ENCODE results near the gene COA5. TPM values are rescaled to one million over a fixed set of nuclear protein-coding genes. Genes with fewer than 3 reads are reported as not detected.
A peak's percentile ranks its signal among the peaks of the same experiment; 100 is the strongest.

Gene COA5
- total RNA-seq, 2 donors from 2014 or later = 29.4 to 32.2 TPM

DNA sequence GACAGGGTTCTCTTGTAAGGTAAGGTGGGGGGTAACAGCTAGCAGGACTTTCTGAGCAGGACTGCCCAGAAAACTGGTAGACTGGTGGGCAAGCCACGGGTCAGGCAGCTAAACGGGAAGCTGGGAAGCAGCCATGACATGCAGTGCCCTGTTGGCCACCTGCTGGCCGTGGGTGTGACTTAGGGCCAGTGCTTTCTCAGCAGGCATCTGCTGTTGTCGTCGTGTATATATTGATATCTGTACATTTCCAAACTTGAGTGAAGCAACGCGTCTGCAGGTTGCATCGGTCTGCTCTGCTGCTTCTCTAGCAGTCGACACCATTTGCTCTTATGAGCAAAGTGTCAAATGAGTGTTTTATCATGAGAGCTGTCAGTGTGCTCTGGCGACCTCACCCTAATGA, 31.0 kb downstream of the COA5 start:
- peaks cover 0 to 1% of the 10 kb centered on the region in 2 donors for H3K36me3 Mint-ChIP-seq (ENCODE audit: insufficient read depth in 2 of 2)
- H3K27me3 Mint-ChIP-seq (ENCODE audit: low read depth) = no peaks in the 10 kb centered on the region
- H3K4me3 Mint-ChIP-seq = no peak overlapping the region
- no peaks in the 10 kb centered on the region for H3K4me1 Mint-ChIP-seq (ENCODE audit: low read depth)
- no peak for ATAC-seq (replicated peaks in 1 of 2)
- H3K27ac Mint-ChIP-seq = no peak overlapping the region
- H3K9me3 Mint-ChIP-seq = no peaks in the 10 kb centered on the region
- DNase-seq = no peak

DNA sequence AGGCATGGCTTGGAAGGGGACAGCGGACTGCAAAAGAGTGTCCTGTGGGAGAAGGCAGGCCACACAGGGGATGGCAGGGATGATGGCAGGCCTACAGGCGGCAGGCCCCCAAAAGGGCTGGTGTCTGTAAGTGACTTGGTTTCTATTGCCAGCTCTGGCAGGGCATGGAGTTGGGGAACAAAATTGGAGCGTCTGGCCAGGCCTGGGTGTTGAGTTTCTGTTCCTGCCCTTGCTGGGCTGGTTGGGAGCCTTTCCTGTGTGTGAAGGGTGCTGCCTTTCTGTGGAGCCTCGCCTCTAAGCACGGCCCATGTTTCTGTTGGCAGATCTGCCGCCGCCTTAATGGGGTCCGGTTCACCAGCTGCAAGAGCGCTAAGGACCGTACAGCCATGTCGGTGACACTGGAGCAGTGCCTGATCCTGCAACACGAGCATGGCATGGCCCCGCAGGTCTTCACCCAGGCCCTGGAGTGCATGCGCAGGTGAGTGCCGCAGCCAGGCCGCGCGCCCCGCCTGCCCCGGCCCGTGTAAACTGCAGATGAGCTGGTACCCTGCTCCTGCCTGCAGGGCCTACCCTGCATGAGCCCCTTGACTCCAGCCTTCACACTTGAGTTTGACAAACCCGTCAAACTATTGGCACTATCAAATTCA, 31.5 kb downstream of the COA5 start:
- ATAC-seq (replicated peaks in 1 of 2) (peak in 1 of 2 donors; percentile 9), DNase-seq (no peak)
- Mint-ChIP-seq H3K27ac (no peak overlapping the region), H3K36me3 (ENCODE audit: insufficient read depth in 2 of 2) (no peaks in the 10 kb centered on the region), H3K4me1 (ENCODE audit: low read depth) (no peaks in the 10 kb centered on the region), H3K9me3 (no peaks in the 10 kb centered on the region), H3K4me3 (no peak overlapping the region), H3K27me3 (ENCODE audit: low read depth) (no peaks in the 10 kb centered on the region)

DNA sequence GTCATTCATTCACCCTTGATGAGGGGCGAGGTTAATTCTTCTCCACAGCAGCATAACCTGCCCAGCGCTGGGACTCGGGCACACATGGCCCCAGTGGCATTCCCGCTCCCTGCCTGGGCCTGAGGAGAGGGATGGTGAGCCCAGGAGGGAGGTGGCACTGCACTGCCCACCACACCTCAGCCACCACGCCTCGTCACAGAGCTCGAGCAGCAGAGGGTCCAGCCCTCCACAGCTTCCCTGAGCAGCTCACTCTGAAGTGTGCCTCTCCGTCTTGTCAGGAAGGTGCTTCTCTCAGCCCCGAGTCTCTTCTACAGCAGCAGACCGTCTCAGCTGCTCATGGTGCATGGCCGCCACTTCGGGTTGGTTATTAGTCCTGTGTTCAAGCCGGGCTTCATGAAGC, 34.9 kb downstream of the COA5 start:
- peaks cover 2 to 3% of the 10 kb centered on the region in 2 donors for H3K36me3 Mint-ChIP-seq (ENCODE audit: insufficient read depth in 2 of 2)
- no peaks in the 10 kb centered on the region for H3K27me3 Mint-ChIP-seq (ENCODE audit: low read depth)
- DNase-seq (no peak), ATAC-seq (replicated peaks in 1 of 2) (no peak)
- H3K4me3 Mint-ChIP-seq = no peak overlapping the region
- H3K9me3 Mint-ChIP-seq = no peaks in the 10 kb centered on the region
- H3K4me1 Mint-ChIP-seq (ENCODE audit: low read depth) = no peaks in the 10 kb centered on the region
- H3K27ac Mint-ChIP-seq = peak overlapping the region; percentile 13

DNA sequence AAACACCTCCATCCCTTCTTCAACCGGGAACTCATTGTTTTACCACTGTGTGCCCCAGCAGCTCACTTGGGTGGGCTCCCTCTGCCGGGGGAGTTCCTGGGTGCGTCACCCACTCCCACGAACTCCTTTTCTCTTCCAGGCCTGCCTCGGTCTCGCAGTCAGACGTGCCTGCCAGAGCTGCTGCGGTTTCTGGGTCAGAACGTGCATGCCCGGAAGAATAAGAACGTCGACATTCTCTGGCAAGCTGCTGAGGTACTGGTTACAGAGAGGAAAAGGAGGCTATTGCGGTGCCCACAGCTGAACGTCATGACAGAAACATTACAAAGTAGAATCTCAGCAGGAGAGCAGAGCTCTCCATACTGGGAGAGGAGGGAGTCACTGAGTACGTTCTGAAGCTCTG, 35.6 kb downstream of the COA5 start:
- DNase-seq = no peak
- Mint-ChIP-seq H3K36me3 (ENCODE audit: insufficient read depth in 2 of 2) (peaks cover 2 to 6% of the 10 kb centered on the region in 2 donors), H3K4me1 (ENCODE audit: low read depth) (no peaks in the 10 kb centered on the region), H3K4me3 (no peak overlapping the region), H3K27ac (no peak overlapping the region), H3K27me3 (ENCODE audit: low read depth) (no peaks in the 10 kb centered on the region), H3K9me3 (no peaks in the 10 kb centered on the region)
- ATAC-seq (replicated peaks in 1 of 2) = no peak

DNA sequence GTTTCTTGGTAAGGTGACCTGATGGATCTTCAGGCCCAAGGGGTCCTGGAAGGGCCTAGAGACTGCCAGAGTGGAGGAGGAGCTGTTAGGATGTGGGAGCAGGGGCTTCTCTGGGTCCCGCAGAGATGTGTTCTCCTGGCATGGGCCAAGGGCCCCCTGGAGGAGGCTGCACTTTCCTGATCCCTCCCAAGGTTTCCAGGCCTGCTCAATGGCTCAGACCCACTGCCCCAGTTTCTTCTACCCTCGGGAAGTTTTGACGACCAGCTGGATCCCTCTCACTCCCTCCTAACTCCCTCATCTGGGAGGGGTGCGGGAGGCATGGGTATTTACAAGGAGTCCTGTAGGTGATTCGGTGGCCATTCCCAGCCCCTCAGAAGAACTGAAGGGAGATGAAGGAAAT, 36.1 kb downstream of the COA5 start:
- ATAC-seq (replicated peaks in 1 of 2) (no peak), DNase-seq (no peak)
- Mint-ChIP-seq H3K9me3 (no peaks in the 10 kb centered on the region), H3K4me3 (no peak overlapping the region), H3K27ac (no peak overlapping the region), H3K36me3 (ENCODE audit: insufficient read depth in 2 of 2) (peaks cover 2 to 6% of the 10 kb centered on the region in 2 donors), H3K4me1 (ENCODE audit: low read depth) (no peaks in the 10 kb centered on the region), H3K27me3 (ENCODE audit: low read depth) (no peaks in the 10 kb centered on the region)

DNA sequence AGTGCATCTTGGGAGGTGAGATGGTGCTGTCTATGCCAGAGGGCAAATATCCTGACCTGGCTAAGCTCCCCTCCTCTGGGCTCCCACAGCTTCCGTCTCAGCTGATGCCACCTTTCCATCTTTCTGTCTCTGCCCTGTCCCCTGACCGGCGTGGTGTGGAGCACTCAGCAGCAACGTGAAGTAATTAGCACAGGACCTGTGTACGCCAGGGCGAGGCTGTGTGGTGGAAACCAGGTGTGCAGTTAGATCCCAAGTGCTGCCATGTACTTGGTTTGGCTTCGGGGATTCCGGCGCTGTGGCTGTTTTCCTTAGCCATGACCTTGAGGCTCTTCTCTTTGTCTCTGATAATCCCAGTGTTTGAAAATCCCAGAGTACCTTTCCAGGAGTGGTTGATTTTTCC, 36.5 kb downstream of the COA5 start:
- Mint-ChIP-seq H3K27ac (no peak overlapping the region), H3K9me3 (no peaks in the 10 kb centered on the region), H3K27me3 (ENCODE audit: low read depth) (no peaks in the 10 kb centered on the region), H3K4me3 (no peak overlapping the region), H3K36me3 (ENCODE audit: insufficient read depth in 2 of 2) (peaks cover 2 to 6% of the 10 kb centered on the region in 2 donors), H3K4me1 (ENCODE audit: low read depth) (no peaks in the 10 kb centered on the region)
- no peak for ATAC-seq (replicated peaks in 1 of 2)
- no peak for DNase-seq

DNA sequence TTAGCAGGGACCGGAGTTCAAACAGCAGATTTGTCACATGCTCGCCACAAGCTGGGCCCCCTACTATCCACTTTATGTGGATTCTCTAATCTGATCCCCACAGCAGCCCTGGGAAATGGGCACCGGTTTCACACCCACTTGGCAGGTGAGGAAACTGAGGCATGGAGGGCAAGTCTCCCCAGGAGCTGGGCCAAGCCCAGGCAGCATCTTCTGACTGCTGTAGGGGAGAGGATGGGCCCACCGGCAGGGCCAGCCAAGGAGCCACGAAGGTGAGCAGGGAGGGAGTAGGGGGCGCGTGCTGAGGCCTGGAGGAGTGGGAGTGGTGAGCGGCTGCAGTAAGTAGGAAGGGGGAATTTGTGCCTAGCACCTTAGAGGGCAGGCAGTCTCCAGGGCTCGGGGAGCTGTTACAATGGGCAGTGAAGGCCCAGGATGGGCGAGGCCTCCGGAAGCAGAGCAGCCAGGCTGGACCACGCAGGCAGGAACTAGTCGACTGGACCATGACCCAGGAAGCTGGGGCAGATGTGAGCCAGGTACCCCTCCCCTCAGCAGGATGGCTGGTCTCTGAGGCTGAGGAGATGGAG, 37.1 kb downstream of the COA5 start:
- H3K27me3 Mint-ChIP-seq (ENCODE audit: low read depth) = no peaks in the 10 kb centered on the region
- no peaks in the 10 kb centered on the region for H3K4me1 Mint-ChIP-seq (ENCODE audit: low read depth)
- no peak overlapping the region for H3K27ac Mint-ChIP-seq
- no peak for DNase-seq
- ATAC-seq (replicated peaks in 1 of 2) = no peak
- H3K4me3 Mint-ChIP-seq = no peak overlapping the region
- H3K9me3 Mint-ChIP-seq = no peaks in the 10 kb centered on the region
- peaks cover 3 to 6% of the 10 kb centered on the region in 2 donors for H3K36me3 Mint-ChIP-seq (ENCODE audit: insufficient read depth in 2 of 2)

DNA sequence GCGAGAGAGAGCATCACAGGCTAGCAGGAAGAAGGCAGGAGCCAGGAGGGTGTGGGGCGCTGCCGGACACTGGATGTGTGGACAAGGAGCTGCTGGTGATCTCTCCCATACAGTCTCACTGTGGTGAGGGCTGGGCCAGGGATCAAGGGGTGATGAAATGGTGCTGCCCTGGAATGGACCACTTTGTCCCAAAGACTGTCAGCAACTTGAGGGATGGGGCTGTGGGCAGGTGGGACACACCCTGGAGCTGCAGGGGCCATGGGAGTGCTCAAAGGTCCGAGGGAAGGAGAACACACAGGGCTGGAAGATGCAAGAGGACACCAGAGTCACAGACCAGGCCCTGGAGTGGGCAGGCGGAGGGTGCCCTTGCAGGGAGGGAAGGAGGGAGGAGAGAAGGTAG, 38.0 kb downstream of the COA5 start:
- H3K27ac Mint-ChIP-seq = peak overlapping the region; percentile 58
- H3K36me3 Mint-ChIP-seq (ENCODE audit: insufficient read depth in 2 of 2) = peaks cover 3 to 6% of the 10 kb centered on the region in 2 donors
- H3K4me1 Mint-ChIP-seq (ENCODE audit: low read depth) = peaks cover 3% of the 10 kb centered on the region
- DNase-seq = no peak
- H3K4me3 Mint-ChIP-seq = no peak overlapping the region
- ATAC-seq (replicated peaks in 1 of 2) = no peak
- H3K27me3 Mint-ChIP-seq (ENCODE audit: low read depth) = no peaks in the 10 kb centered on the region
- no peaks in the 10 kb centered on the region for H3K9me3 Mint-ChIP-seq

DNA sequence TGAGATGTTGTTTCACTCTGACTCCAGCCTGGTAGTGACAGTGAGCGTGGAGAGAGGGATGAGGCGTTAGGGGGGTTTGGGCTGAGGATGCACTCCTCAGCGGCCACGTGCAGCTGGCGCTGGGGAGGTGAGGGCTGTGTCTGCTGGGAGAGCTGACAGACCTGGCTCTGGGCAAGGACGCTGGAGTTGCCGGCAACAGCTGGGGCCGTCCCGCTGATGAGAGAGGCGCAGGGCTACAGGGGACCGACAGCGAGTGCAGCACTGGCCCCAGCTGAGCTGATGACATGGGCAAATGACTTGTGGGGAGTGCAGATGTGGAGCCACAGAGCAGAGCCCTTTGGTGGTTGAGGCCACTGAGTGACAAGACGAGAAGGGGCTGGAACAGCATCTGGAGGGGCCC, 38.4 kb downstream of the COA5 start:
- Mint-ChIP-seq H3K36me3 (ENCODE audit: insufficient read depth in 2 of 2) (peaks cover 3 to 6% of the 10 kb centered on the region in 2 donors), H3K27ac (peak overlapping the region; percentile 63), H3K4me1 (ENCODE audit: low read depth) (peaks cover 5% of the 10 kb centered on the region), H3K9me3 (no peaks in the 10 kb centered on the region), H3K27me3 (ENCODE audit: low read depth) (no peaks in the 10 kb centered on the region), H3K4me3 (no peak overlapping the region)
- DNase-seq = no peak
- ATAC-seq (replicated peaks in 1 of 2) = no peak

DNA sequence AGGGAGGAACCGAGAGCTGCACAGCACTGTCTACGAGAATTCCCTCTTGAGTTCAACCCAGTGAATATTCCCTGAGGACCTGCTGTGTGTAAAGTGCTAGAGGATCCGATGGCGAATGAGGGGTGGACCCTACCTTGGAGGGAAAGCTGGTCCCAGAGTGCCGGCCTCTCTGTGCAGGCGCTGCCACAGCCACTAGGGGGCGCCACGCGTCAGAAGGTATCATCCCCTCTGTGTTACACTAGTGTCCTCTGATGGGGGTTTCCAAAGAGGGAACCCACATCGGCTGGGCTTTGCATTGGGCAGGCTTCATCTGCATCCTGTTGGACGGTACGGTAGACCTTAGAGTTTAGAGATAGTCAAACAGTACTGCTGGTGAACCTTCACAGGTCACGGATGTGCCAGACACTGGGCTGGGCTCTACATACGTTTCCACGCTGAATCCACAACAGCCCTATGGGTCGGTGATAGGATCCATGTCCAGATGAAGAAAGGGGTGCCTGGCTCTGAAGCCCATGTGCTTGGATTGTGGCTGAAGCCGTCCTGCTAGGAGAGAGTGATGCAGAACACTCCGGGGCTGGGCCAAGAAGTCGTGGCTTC, 39.0 kb downstream of the COA5 start:
- ATAC-seq (replicated peaks in 1 of 2) (peak; percentile 78), DNase-seq (peak; percentile 70 to 80)
- H3K36me3 Mint-ChIP-seq (ENCODE audit: insufficient read depth in 2 of 2) = peaks cover 3 to 6% of the 10 kb centered on the region in 2 donors
- H3K4me3 Mint-ChIP-seq = no peak overlapping the region
- peaks cover 5% of the 10 kb centered on the region for H3K4me1 Mint-ChIP-seq (ENCODE audit: low read depth)
- no peaks in the 10 kb centered on the region for H3K27me3 Mint-ChIP-seq (ENCODE audit: low read depth)
- peak overlapping the region; percentile 63 for H3K27ac Mint-ChIP-seq
- no peaks in the 10 kb centered on the region for H3K9me3 Mint-ChIP-seq

DNA sequence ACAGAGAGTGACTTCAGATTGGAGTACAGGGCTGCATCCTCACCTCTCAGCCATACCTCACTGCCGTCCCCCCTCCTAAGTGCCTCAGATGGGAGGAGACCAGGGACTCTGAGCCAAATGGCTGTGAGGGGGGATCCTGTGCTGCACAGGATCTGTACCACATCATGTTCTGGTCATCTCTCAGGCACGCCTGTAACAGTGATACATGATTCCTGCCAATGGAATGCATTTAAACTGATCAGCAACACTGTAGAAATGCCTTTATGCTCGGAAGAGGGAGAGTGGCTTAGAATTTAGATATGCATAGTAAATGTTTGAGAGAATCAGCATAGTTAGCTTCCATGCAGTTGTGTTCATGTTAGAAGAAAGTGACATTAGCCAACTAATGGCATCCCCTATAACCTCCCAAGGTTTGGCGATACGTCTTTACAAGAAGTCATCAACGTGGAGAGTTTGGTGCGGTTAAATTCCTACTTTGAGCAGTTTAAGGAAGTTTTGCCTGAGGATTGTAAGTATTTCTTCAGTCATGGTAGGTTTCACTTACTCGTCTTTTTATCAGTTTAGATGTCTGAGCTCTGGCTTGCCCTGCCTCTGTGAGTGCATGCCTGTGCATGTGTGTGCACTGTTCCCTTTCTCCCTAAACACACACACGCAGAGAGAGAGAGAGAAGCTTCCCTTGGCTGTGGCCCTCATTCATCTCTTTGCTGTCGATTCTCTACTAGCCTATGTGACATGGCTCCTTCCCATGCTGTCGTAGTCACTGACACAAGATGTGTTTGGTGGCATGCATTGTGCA, 40.0 kb downstream of the COA5 start:
- DNase-seq (no peak), ATAC-seq (replicated peaks in 1 of 2) (no peak)
- peaks cover 3 to 6% of the 10 kb centered on the region in 2 donors for H3K36me3 Mint-ChIP-seq (ENCODE audit: insufficient read depth in 2 of 2)
- no peaks in the 10 kb centered on the region for H3K9me3 Mint-ChIP-seq
- no peaks in the 10 kb centered on the region for H3K27me3 Mint-ChIP-seq (ENCODE audit: low read depth)
- peaks cover 5% of the 10 kb centered on the region for H3K4me1 Mint-ChIP-seq (ENCODE audit: low read depth)
- no peak overlapping the region for H3K4me3 Mint-ChIP-seq
- no peak overlapping the region for H3K27ac Mint-ChIP-seq

DNA sequence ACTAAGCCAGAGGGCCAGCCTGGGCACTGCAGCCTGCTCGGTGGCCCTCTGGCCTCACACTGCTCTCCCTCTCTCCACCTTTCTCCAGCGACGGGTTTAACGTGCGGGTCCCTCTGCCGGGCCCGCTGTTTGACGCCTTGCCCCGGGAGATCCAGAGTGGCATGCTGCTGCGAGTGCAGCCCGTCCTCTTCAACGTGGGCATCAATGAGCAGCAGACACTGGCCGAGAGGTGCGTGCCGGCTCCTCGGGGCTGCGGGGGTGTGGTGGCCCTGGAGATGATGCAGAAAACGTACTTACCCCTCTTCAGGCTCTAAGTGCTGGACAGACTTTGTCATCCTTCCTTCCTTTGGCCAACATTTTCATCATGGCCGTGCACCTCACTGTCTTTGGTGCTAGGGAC, 42.4 kb downstream of the COA5 start:
- no peak for ATAC-seq (replicated peaks in 1 of 2)
- Mint-ChIP-seq H3K9me3 (no peaks in the 10 kb centered on the region), H3K4me1 (ENCODE audit: low read depth) (peaks cover 5% of the 10 kb centered on the region), H3K27ac (no peak overlapping the region), H3K27me3 (ENCODE audit: low read depth) (no peaks in the 10 kb centered on the region), H3K36me3 (ENCODE audit: insufficient read depth in 2 of 2) (peaks cover 3 to 7% of the 10 kb centered on the region in 2 donors), H3K4me3 (no peak overlapping the region)
- DNase-seq = no peak

DNA sequence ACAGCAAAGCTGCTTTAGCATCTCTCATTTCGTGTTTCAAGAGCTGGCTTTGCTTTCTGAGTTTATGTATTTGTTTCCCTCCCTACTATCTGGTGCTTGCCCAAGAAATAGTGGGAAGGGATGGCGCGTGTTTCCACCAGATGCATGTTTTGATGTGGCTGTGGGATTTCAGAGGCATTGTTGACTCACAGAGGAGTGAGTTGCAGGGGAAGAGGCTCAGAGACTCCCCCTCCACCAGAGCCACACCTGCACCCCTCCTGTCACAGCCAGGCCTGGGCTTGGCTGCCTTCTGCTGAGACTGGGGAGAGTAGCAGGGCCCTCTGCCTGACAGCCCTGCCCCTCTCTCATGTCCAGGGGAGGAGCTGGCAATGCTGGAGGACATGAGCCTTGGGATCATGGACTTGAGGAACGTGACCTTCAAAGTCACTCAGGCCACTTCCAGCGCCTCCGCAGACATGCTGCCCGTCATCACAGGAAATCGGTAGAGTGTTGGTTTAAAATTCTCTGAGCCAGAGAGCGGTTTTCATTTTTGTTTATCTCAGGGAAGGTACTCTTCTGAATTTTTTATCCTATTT, 42.9 kb downstream of the COA5 start:
- Mint-ChIP-seq H3K4me3 (no peak overlapping the region), H3K36me3 (ENCODE audit: insufficient read depth in 2 of 2) (peaks cover 3 to 7% of the 10 kb centered on the region in 2 donors), H3K4me1 (ENCODE audit: low read depth) (peaks cover 5% of the 10 kb centered on the region), H3K27ac (no peak overlapping the region), H3K9me3 (no peaks in the 10 kb centered on the region), H3K27me3 (ENCODE audit: low read depth) (no peaks in the 10 kb centered on the region)
- ATAC-seq (replicated peaks in 1 of 2) (no peak), DNase-seq (no peak)

Data from activated T-cell treated with anti-CD3 and anti-CD28 coated beads, Interleukin-2, amount 50 U/mL, for 72 hours (primary cell).